Trophoblast cell (in vitro differentiated cells and primary cell): ENCODE results near the gene KAT2A.

Source experiments
- DNase-seq, 2 donors: peaks; one replicate each; pipeline ENCODE4 v3.0.0-alpha.2; 2016
- H2AFZ ChIP-seq: 2 replicates; pipeline ENCODE4 v1.6.1; 2013; ENCODE audit warnings: low read length, moderate library complexity, mild to moderate bottlenecking; ENCODE audit not compliant: insufficient read depth, poor library complexity
- H2AK5ac ChIP-seq: 2 replicates; pipeline ENCODE4 v1.6.1; 2013; ENCODE audit warnings: mild to moderate bottlenecking, low read length
- H2BK120ac ChIP-seq: 2 replicates; pipeline ENCODE4 v1.6.1; 2013; ENCODE audit warnings: low read length, mild to moderate bottlenecking, moderate library complexity; ENCODE audit not compliant: insufficient read depth, poor library complexity
- H2BK12ac ChIP-seq: 2 replicates; pipeline ENCODE4 v1.6.1; 2013; ENCODE audit warnings: mild to moderate bottlenecking, low read length, moderate library complexity
- H2BK5ac ChIP-seq: 2 replicates; pipeline ENCODE4 v1.6.1; 2013; ENCODE audit warnings: low read length, low read depth, moderate library complexity, mild to moderate bottlenecking; ENCODE audit not compliant: poor library complexity
- H3K14ac ChIP-seq: 2 replicates; pipeline ENCODE4 v1.6.1; 2013; ENCODE audit warnings: mild to moderate bottlenecking, low read length
- H3K18ac ChIP-seq: 2 replicates; pipeline ENCODE4 v1.6.1; 2013; ENCODE audit warnings: mild to moderate bottlenecking, low read length
- H3K23ac ChIP-seq: 2 replicates; pipeline ENCODE4 v1.6.1; 2013; ENCODE audit warnings: low read length
- H3K27ac ChIP-seq: 2 replicates; pipeline ENCODE4 v1.5.1; 2013; ENCODE audit warnings: low read depth, mild to moderate bottlenecking, inconsistent platforms, low read length, moderate library complexity
- H3K27me3 ChIP-seq: 2 replicates; pipeline ENCODE4 v1.6.1; 2013; ENCODE audit warnings: inconsistent platforms, mild to moderate bottlenecking, low read length, moderate library complexity; ENCODE audit not compliant: insufficient read depth
- H3K36me3 ChIP-seq, 2 experiments: 1 replicate in 1 of 2; 2 replicates in 1 of 2; pipeline ENCODE4 v1.6.1; 2013; ENCODE audit warnings: low read length in 2 of 2, mild to moderate bottlenecking in 2 of 2, moderate library complexity in 1 of 2; ENCODE audit not compliant: insufficient read depth in 2 of 2, control insufficient read depth in 1 of 2
- H3K4ac ChIP-seq: 2 replicates; pipeline ENCODE4 v1.6.1; 2013; ENCODE audit warnings: low read depth, mild to moderate bottlenecking, low read length, moderate library complexity
- H3K4me1 ChIP-seq, 2 experiments: 1 replicate in 1 of 2; 2 replicates in 1 of 2; pipeline ENCODE4 v1.6.1; 2013; ENCODE audit warnings: low read length in 2 of 2, mild to moderate bottlenecking in 2 of 2, moderate library complexity in 1 of 2; ENCODE audit not compliant: insufficient read depth in 2 of 2, control insufficient read depth in 1 of 2
- H3K4me2 ChIP-seq: 2 replicates; pipeline ENCODE4 v1.6.1; 2013; ENCODE audit warnings: inconsistent platforms, mild to moderate bottlenecking, low read length, moderate library complexity
- H3K4me3 ChIP-seq: 2 replicates; pipeline ENCODE4 v1.5.1; 2013; ENCODE audit warnings: mild to moderate bottlenecking, low read depth, low read length, inconsistent platforms
- H3K79me1 ChIP-seq: one replicate; pipeline ENCODE4 v1.6.1; 2013; ENCODE audit warnings: low read length
- H3K79me2 ChIP-seq: 2 replicates; pipeline ENCODE4 v1.6.1; 2013; ENCODE audit warnings: low read length, mild to moderate bottlenecking; ENCODE audit not compliant: control insufficient read depth, insufficient read depth, poor library complexity
- H3K9ac ChIP-seq: 2 replicates; pipeline ENCODE4 v1.6.1; 2013; ENCODE audit warnings: mild to moderate bottlenecking, low read length
- H3K9me3 ChIP-seq: 2 replicates; pipeline ENCODE4 v1.6.1; 2013; ENCODE audit warnings: low read depth, mild to moderate bottlenecking, control low read depth, inconsistent platforms, low read length; ENCODE audit not compliant: insufficient read depth
- H4K12ac ChIP-seq: 2 replicates; pipeline ENCODE4 v1.6.1; 2013; ENCODE audit warnings: low read depth, mild to moderate bottlenecking, low read length, moderate library complexity
- H4K8ac ChIP-seq: 2 replicates; pipeline ENCODE4 v1.6.1; 2013; ENCODE audit warnings: low read depth, mild to moderate bottlenecking, low read length, moderate library complexity
- H4K91ac ChIP-seq: one replicate; pipeline ENCODE4 v1.6.1; 2013; ENCODE audit warnings: low read depth, mild to moderate bottlenecking, low read length, moderate library complexity
- WGBS: extraction: QIAGEN DNeasy Blood & Tissue Kit; methylation state at CpG from one replicate; pipeline ENCODE4 v1.1.7; 2013; ENCODE audit warnings: missing lambda C conversion rate; ENCODE audit not compliant: insufficient read length, insufficient coverage; ENCODE audit errors: extremely low coverage; 5-methylcytosine and 5-hydroxymethylcytosine counted together

KAT2A gene

DNA sequence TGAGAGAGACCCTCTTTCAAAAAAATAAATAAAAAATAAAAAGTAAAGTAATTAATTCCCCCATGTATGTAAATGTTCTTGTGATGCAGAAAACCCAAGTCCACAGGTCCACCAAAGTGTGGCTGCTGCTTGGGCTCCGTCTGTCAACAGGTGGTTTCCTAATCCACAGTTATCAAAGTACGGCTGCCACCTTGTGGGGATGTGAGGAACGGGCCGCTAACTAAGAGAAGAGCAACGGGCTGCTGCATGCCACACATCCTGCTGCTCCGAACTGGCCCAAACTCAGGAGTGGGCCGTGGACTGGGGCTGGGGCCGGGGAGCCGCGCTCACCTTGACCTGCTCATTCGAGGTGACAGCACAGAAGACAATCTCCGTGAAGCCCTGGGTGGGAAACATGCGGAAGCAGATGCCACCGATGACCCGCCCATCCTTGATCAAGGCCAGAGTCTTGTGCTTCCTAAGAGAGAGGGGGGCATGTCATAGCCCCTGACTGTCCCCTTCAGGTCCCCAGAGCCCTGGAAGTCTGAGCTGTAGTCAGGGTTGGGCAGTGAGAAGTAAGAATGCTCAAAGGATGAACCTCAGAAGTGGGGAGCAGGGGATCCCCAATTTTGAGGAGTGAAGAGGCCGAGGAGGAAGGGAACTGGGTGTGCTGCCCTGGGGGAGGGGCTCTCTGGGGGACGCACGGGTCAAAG is 4.3 kb downstream of the KAT2A start:
- H3K4me3 ChIP-seq, result no peak overlapping the region
- H2AFZ ChIP-seq, result no peak overlapping the region
- H3K14ac ChIP-seq, result no peak overlapping the region
- H3K4me1 ChIP-seq, result peaks cover 0 to 6% of the 10 kb centered on the region in 2 experiments
- H3K27me3 ChIP-seq, result no peaks in the 10 kb centered on the region
- H4K91ac ChIP-seq, result no peak overlapping the region
- no peak overlapping the region for H3K18ac ChIP-seq
- H3K79me2 ChIP-seq, result no peaks in the 10 kb centered on the region
- no peak overlapping the region for H2BK5ac ChIP-seq
- WGBS, result no CpG with 5 or more reads among the region's 18 CpGs
- H4K8ac ChIP-seq, result no peak overlapping the region
- no peak overlapping the region for H3K27ac ChIP-seq
- H2BK120ac ChIP-seq, result no peak overlapping the region
- H4K12ac ChIP-seq, result no peak overlapping the region
- H3K79me1 ChIP-seq, result no peaks in the 10 kb centered on the region
- H2AK5ac ChIP-seq, result no peak overlapping the region
- no peak overlapping the region for H3K23ac ChIP-seq
- no peak overlapping the region for H3K9ac ChIP-seq
- H3K36me3 ChIP-seq, result peaks cover 7 to 14% of the 10 kb centered on the region in 2 experiments
- no peak overlapping the region for H2BK12ac ChIP-seq
- DNase-seq, result peak; percentile 86 to 94
- H3K4ac ChIP-seq, result no peak overlapping the region
- H3K4me2 ChIP-seq, result no peak overlapping the region
- no peaks in the 10 kb centered on the region for H3K9me3 ChIP-seq

DNA sequence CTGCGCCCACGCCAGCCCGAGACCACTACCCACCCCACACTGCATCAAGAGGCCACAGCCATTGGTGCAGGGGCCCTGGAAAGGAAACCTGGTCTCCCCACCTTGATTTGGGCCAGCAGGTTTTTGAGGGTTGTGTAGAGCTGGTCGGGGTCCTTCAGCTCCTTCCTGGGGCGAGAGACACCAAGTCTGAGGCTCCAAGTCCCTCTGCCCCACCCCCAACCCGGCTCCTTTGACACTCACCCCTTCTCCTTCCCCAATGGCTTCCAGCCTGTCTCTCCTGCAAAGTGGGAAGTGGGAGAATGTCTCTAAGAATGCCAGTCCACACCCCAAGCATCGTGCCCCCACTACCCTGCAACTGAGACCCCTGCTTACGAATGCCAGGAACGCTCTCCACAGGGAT is 7.0 kb downstream of the KAT2A start:
- peaks cover 2% of the 10 kb centered on the region for H3K9me3 ChIP-seq
- no peak overlapping the region for H4K8ac ChIP-seq
- H3K9ac ChIP-seq, result no peak overlapping the region
- H2BK120ac ChIP-seq, result no peak overlapping the region
- no peak overlapping the region for H3K18ac ChIP-seq
- no peaks in the 10 kb centered on the region for H3K27me3 ChIP-seq
- peaks cover 7 to 14% of the 10 kb centered on the region in 2 experiments for H3K36me3 ChIP-seq
- H4K12ac ChIP-seq, result no peak overlapping the region
- H2AFZ ChIP-seq, result no peak overlapping the region
- H2BK5ac ChIP-seq, result no peak overlapping the region
- no peak overlapping the region for H3K14ac ChIP-seq
- H3K4me3 ChIP-seq, result no peak overlapping the region
- no peaks in the 10 kb centered on the region for H3K4me1 ChIP-seq
- no CpG with 5 or more reads among the region's 9 CpGs for WGBS
- H3K4me2 ChIP-seq, result no peak overlapping the region
- H3K27ac ChIP-seq, result no peak overlapping the region
- no peaks in the 10 kb centered on the region for H3K79me1 ChIP-seq
- no peaks in the 10 kb centered on the region for H3K79me2 ChIP-seq
- H3K23ac ChIP-seq, result no peak overlapping the region
- no peak for DNase-seq
- H4K91ac ChIP-seq, result no peak overlapping the region
- H3K4ac ChIP-seq, result no peak overlapping the region
- no peak overlapping the region for H2AK5ac ChIP-seq
- H2BK12ac ChIP-seq, result no peak overlapping the region

DNA sequence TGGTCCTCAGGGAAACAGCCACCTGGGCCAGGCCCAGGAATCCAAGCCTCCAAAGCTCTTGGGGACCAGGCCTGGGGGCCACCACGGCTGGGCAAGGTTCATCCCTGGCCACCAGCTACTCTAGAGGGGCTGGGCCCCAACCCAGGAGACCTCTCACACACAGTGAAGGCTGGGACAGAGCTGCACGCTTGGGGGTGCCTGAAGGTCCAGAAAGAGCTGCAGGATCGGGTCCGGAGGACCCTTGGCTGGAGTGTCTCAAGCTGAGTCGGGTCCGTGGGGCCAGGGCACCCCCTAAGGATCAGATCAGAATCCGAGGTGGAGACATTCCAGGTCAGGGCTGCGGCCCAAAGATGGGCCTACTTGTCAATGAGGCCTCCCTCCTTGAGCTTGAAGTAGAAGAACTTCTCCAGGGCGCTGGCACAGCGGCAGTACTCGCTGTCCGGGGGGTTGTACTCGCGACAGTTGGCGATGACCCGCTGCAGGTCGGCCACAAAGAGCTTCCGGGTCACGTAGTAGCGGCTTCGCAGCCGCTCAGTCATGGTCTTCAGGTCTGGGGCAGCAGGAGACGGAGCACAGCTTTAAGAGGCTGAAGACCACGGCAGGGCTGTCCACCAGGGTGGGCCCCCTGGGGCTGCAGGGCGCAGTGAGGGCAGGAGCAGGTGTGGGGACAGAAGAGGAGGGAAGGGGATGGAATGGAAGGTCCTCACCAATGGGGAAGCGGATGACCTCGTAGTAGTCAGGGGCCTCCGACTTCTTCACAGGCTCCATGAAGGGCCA is 7.7 kb downstream of the KAT2A start:
- H3K9me3 ChIP-seq, result peaks cover 2% of the 10 kb centered on the region
- H2BK120ac ChIP-seq, result no peak overlapping the region
- H3K4me2 ChIP-seq, result no peak overlapping the region
- no peak overlapping the region for H2BK12ac ChIP-seq
- DNase-seq, result no peak
- H2BK5ac ChIP-seq, result no peak overlapping the region
- H3K14ac ChIP-seq, result no peak overlapping the region
- no peak overlapping the region for H3K23ac ChIP-seq
- H3K79me2 ChIP-seq, result no peaks in the 10 kb centered on the region
- no peak overlapping the region for H3K4ac ChIP-seq
- no peaks in the 10 kb centered on the region for H3K27me3 ChIP-seq
- no peaks in the 10 kb centered on the region for H3K4me1 ChIP-seq
- H3K18ac ChIP-seq, result no peak overlapping the region
- H3K4me3 ChIP-seq, result no peak overlapping the region
- H4K12ac ChIP-seq, result no peak overlapping the region
- no peak overlapping the region for H3K9ac ChIP-seq
- H4K8ac ChIP-seq, result no peak overlapping the region
- peaks cover 7 to 14% of the 10 kb centered on the region in 2 experiments for H3K36me3 ChIP-seq
- H3K79me1 ChIP-seq, result no peaks in the 10 kb centered on the region
- no CpG with 5 or more reads among the region's 28 CpGs for WGBS
- no peak overlapping the region for H4K91ac ChIP-seq
- H2AFZ ChIP-seq, result no peak overlapping the region
- H3K27ac ChIP-seq, result no peak overlapping the region
- no peak overlapping the region for H2AK5ac ChIP-seq

DNA sequence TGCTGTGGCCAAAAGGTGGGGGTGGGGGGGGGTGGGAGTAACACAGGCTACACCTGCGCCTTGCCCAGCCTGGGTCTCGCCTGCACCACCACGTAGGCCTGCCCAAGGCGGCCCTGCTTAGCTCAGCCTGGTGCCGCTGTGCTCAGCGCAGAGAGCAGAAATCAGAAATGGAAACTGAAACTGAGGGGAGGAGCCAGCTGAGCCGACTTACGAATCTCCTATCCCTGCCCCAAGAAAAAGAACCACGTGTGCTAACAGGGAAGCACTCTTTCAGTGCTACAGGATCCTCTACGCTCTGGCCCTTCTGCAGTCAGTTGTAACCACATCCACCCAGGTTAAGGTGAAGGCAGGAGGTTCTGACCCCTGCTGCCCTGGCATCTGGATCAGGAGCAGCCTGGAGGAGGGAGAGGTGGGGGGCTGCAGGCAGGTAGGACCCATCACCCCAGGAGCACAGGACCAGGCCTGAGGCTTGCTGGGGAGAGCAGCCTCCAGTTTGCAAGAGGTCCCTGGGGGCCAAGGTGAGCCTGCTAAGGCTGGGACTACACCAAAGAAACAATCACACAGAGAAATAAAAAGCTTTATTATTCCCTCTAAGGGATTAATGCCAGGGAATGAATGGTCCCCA is 8.5 kb downstream of the KAT2A start, which contains the start of gene DHX58:
Gene DHX58, minus strand, starts transcription at position 163 of the 625 bp plus-strand sequence. CDS start 822 bp downstream, outside the sequence.
- DNase-seq, result peak; percentile 79 to 85
- H3K79me2 ChIP-seq, result no peaks in the 10 kb centered on the region
- H4K8ac ChIP-seq, result no peak within 1 kb of the TSS
- H3K14ac ChIP-seq, result no peak within 1 kb of the TSS
- H2AFZ ChIP-seq, result no peak within 1 kb of the TSS
- H3K36me3 ChIP-seq, result peaks cover 7 to 14% of the 10 kb centered on the region in 2 experiments
- H3K27ac ChIP-seq, result no peak within 1 kb of the TSS
- no CpG with 5 or more reads among the region's 10 CpGs for WGBS
- no peaks in the 10 kb centered on the region for H3K4me1 ChIP-seq
- H3K79me1 ChIP-seq, result no peaks in the 10 kb centered on the region
- peaks cover 2% of the 10 kb centered on the region for H3K9me3 ChIP-seq
- H4K91ac ChIP-seq, result no peak within 1 kb of the TSS
- no peak within 1 kb of the TSS for H2AK5ac ChIP-seq
- no peak within 1 kb of the TSS for H3K18ac ChIP-seq
- no peak within 1 kb of the TSS for H2BK120ac ChIP-seq
- no peaks in the 10 kb centered on the region for H3K27me3 ChIP-seq
- no peak within 1 kb of the TSS for H3K23ac ChIP-seq
- H3K4me3 ChIP-seq, result no peak within 1 kb of the TSS
- H3K9ac ChIP-seq, result no peak within 1 kb of the TSS
- H4K12ac ChIP-seq, result no peak within 1 kb of the TSS
- no peak within 1 kb of the TSS for H2BK5ac ChIP-seq
- no peak within 1 kb of the TSS for H3K4me2 ChIP-seq
- H2BK12ac ChIP-seq, result no peak within 1 kb of the TSS
- H3K4ac ChIP-seq, result no peak within 1 kb of the TSS
